ENCODE measurements around the gene SWAP70. TPM values are rescaled to one million over a fixed set of nuclear protein-coding genes. Genes with fewer than 3 reads are reported as not detected.

The SWAP70 gene
- total and polyA plus RNA-seq, 2 of the 8 experiments (the other 6 are each of a cell fraction or from before 2014, with no cell fraction given) = 14.8 to 37.5 TPM

- Histone ChIP-seq H4K91ac (replicated peaks; ENCODE audit: insufficient read length, low read length) (no peak overlapping the region), H3K23ac (ENCODE audit: insufficient read length) (no peak overlapping the region), H3K79me2 (ENCODE audit: control insufficient read depth in 1 of 2, insufficient read depth in 2 of 2, low read length in 2 of 2) (no peaks in the 10 kb centered on the region), H3K9me3 (ENCODE audit: insufficient read depth in 2 of 2, low read depth in 1 of 2, low read length in 1 of 2) (no peaks in the 10 kb centered on the region), H2AFZ (ENCODE audit: low read length) (no peak overlapping the region), H3K4ac (replicated peaks; ENCODE audit: insufficient read length, low read depth, low read length) (no peak overlapping the region), H3K9ac (replicated peaks in 1 of 4; ENCODE audit: extremely low read depth in 1 of 4, low read depth in 3 of 4, low read length in 3 of 4) (no peak overlapping the region), H2AK5ac (ENCODE audit: low read depth, low read length) (peak overlapping the region; percentile 89; the same call in 1 of the 2 replicates), H3K4me1 (replicated peaks in 1 of 4; ENCODE audit: control insufficient read depth in 3 of 4, insufficient read depth in 4 of 4, low read length in 3 of 4) (peaks cover 0 to 20% (median 14%) of the 10 kb centered on the region in 4 experiments; a peak in 6 of 7 replicates), H3K14ac (ENCODE audit: insufficient read length) (no peak overlapping the region), H3K79me1 (ENCODE audit: low read depth, low read length) (no peaks in the 10 kb centered on the region), H4K8ac (ENCODE audit: extremely low read depth, insufficient read depth, low read length) (no peak overlapping the region), H2BK120ac (replicated peaks; ENCODE audit: low read depth, low read length) (no peak overlapping the region), H4K20me1 (replicated peaks in 1 of 2; ENCODE audit: control insufficient read depth in 1 of 2, insufficient read depth in 2 of 2, low read length in 2 of 2) (no peaks in the 10 kb centered on the region), H3K27ac (ENCODE audit: low read depth, low read length) (no peak overlapping the region), H2BK20ac (ENCODE audit: low read length) (no peak overlapping the region), H3K4me2 (ENCODE audit: insufficient read depth in 1 of 2, low read depth in 2 of 2, low read length in 2 of 2) (no peak overlapping the region), H2BK5ac (ENCODE audit: low read depth, low read length) (no peak overlapping the region), H3K4me3 (ENCODE audit: extremely low read depth in 1 of 4, insufficient read depth in 2 of 4, low read depth in 3 of 4, low read length in 4 of 4) (no peak overlapping the region), H3K23me2 (ENCODE audit: low read depth, low read length) (peaks cover 5% of the 10 kb centered on the region), H3K18ac (ENCODE audit: extremely low read depth, low read length) (no peak overlapping the region), H3K27me3 (replicated peaks in 1 of 4; ENCODE audit: control insufficient read depth in 3 of 4, extremely low read depth in 1 of 4, insufficient read depth in 3 of 4, low read length in 3 of 4) (no peaks in the 10 kb centered on the region), H2BK12ac (ENCODE audit: low read depth, low read length) (peak overlapping the region; percentile 92), H2BK15ac (ENCODE audit: low read length) (peak overlapping the region; percentile 2; the same call in 1 of the 2 replicates), H4K5ac (ENCODE audit: insufficient read length, low read depth, low read length) (no peak overlapping the region), H3K56ac (replicated peaks; ENCODE audit: insufficient read length, low read depth, low read length) (no peak overlapping the region), H3K36me3 (ENCODE audit: control insufficient read depth in 2 of 4, insufficient read depth in 4 of 4, low read length in 3 of 4) (peaks cover 0 to 6% (median 3%) of the 10 kb centered on the region in 4 experiments; a peak in 3 of 8 replicates)
- TF ChIP-seq USF2 (IDR thresholded peaks at IDR 0.05; ENCODE audit: low read length) (no peak), NRF1 (IDR thresholded peaks at IDR 0.05; ENCODE audit: low read depth, low read length) (no peak), ATF3 (IDR thresholded peaks at IDR 0.05; ENCODE audit: insufficient read depth, low read depth, low read length) (no peak), POLR2AphosphoS5 (IDR thresholded peaks at IDR 0.05; ENCODE audit: low read depth, low read length) (no peak), YY1 (IDR thresholded peaks at IDR 0.05; ENCODE audit: low read depth, low read length) (no peak), SRF (IDR thresholded peaks at IDR 0.05; ENCODE audit: low read depth, low read length) (no peak), GTF2F1 (IDR thresholded peaks at IDR 0.05; ENCODE audit: borderline replicate concordance, low read depth, low read length) (no peak), RFX5 (IDR thresholded peaks at IDR 0.05; ENCODE audit: borderline replicate concordance, low read depth, low read length) (no peak)
- POLR2A ChIA-PET (ENCODE audit: partially characterized antibody) = interaction anchor here (1.0 kb wide), 1 partner anchor 551 kb away, joined by 3 read pairs; no protein-coding TSS in a partner anchor
- no peak for DNase-seq (ENCODE audit: low read depth in 1 of 2, low spot score in 2 of 2)
- 93% methylated on average over 6 of the region's 6 CpGs; no CpG with 5 or more reads in 1 of the 2 experiments for WGBS, 2 experiments (ENCODE audit: extremely low coverage in 1 of 2, insufficient coverage in 1 of 2, insufficient read length in 1 of 2, insufficient replicate concordance in 2 of 2, low coverage in 1 of 2, low lambda C conversion rate in 2 of 2, missing lambda C conversion rate in 1 of 2)
- FAIRE-seq = no peak
- CTCF ChIA-PET (ENCODE audit: partially characterized antibody) = interaction anchor here (0.6 to 1.1 kb wide), 2 partner anchors 218 to 841 kb away, joined by 3 read pairs; no protein-coding TSS in a partner anchor
Observed at GRCh38 chr11:9756878-9757277, 93.0 kb downstream of the SWAP70 start.
